NCI-H1694 (cell line): ENCODE results near the gene CES2.
A peak's percentile ranks its signal among the peaks of the same experiment; 100 is the strongest.
"Not testable (repeated sequence)": the region's sequence is repeated elsewhere in the genome, so short reads cannot be mapped to it uniquely, and the experiment has no call there.

Experiments used
- DNase-seq: peaks from one replicate; lab custom pipeline; 2025; lab: John Stamatoyannopoulos, UW

The CES2 gene

DNA sequence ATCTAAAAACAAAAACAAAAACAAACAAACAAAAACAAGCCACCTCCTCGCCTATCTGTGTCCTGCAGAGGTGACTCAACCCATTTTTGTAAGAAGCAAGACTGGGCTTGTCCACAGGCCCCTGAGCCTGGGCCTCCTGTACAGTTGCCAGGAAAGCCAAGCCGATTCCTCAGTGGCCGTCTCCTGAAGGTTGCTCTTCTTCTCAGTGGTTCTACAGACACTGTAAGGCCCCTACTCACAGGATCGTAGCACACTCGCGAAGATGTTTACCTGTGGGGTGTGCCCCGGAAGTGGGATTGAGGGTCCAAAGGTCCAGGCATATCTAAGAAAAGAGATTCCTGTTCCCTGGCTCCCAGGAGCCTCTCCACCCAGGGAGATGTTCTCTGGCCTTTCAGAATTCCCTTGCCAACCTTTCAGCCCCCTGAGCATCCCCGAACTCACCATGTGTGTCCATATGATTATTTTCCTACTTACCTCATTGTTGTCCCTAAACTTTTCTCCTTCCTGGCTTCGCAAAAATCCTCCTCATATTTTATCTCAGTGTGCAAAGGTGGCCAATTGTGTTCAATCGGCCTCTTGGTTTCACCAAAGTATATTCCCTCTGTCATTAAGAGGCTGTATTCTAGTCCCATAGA lies 18.3 kb downstream of the CES2 start:
- DNase-seq, result no peak

DNA sequence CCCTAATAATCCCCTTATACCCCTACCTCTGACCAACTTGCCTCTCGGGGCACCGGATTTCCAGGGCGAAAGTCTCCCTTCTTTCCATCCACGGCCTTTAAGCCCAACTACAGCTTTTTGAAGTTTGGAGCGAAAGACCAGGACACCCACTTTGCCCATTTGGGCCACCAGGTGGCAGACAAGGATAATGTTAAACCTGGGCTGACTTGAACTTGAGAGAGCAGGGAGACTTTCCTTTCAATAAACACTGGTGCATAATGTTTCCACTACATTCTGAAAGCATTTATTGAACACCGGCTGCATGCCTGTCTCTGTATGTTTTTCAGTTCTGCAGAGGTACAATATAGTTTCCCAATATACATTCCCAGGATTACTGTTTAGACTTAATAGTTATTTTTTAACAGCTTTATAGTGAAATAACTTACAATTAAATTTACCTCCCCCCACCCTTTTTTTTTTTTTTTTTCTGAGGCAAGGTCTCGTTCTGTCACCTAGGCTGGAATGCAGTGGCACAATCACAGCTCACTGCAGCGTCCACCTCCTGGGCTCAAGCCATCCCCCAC lies 18.9 kb downstream of the CES2 start:
- peak; percentile 68 for DNase-seq

DNA sequence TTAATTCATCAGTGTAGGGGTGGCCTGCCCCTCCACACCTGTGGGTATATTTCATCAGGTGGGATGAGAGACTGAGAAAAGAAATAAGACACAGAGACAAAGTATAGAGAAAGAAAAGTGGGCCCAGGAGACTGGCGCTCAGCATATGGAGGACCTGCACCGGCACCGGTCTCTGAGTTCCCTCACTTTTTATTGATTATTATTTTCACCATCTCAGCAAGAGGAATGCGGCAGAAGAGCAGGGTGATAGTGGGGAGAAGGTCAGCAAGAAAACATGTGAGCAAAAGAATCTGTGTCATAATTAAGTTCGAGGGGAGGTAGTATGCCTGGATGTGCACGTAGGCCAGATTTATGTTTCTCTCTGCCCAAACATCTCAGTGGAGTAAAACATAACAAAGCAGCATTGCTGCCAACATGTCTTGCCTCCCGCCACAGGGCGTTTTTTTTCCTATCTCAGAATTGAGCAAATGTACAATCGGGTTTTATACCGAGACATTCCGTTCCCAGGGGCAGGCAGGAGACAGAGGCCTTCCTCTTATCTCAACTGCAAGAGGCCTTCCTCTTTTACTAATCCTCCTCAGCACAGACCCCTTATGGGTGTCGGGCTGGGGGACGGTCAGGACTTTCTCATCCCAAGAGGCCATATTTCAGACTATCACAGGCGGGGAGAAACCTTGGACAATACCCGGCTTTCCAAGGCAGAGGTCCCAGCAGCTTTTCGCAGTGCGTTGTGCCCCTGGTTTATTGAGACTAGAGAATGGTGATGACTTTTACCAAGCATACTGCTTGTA lies 20.2 kb downstream of the CES2 start:
- not testable (repeated sequence) for DNase-seq

DNA sequence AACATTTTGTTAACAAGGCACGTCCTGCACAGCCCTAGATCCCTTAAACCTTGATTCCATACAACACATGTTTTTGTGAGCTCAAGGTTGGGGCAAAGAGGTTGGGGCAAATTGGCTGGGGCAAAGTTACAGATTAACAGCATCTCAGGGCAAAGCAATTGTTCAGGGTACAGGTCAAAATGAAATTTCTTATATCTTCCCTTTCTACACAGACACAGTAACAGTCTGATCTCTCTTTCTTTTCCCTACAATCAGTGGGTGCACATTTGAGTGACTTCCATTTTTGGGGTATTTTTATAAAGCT lies 20.8 kb downstream of the CES2 start:
- not testable (repeated sequence) for DNase-seq

DNA sequence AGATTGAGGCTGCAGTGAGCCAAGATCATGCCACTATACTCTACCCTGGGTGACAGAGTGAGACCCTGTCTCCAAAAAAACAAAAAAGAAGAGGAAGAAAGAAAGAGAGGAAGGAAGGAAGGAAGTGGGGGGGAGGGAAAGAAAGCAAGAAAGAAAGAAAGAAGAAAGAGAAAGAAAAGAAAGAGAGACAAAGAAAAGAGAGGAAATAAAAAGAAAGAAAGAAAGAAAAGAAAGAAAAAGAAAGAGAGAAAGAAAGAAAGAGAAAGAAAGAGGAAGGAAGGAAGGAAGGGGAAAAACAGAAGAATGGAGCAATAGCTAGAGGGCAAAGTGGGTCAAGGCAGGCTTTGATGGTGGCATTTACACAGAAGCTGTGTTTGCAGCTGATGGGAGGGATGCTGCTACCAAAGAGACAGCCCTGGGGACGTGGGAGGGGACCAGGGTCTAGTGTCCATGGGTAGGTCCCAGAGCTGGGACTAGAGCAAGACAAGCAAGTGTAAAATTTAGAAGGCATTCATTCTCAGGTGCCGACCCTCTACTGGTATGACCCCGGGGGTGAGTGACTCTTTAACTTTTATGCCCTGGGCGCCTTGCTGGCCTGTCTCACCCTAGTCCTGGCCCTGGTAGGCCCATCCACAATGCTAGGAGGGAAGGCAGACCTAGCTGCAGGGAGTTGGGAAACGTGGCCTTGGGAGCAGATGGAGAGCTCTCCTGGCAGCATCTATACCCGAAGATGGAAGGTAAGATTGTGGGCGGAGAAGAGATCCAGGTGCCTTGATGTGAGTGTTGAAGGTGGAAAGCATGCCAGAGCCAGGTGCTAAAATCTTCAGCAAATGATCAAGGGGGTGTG lies 23.8 kb downstream of the CES2 start:
- no peak for DNase-seq

DNA sequence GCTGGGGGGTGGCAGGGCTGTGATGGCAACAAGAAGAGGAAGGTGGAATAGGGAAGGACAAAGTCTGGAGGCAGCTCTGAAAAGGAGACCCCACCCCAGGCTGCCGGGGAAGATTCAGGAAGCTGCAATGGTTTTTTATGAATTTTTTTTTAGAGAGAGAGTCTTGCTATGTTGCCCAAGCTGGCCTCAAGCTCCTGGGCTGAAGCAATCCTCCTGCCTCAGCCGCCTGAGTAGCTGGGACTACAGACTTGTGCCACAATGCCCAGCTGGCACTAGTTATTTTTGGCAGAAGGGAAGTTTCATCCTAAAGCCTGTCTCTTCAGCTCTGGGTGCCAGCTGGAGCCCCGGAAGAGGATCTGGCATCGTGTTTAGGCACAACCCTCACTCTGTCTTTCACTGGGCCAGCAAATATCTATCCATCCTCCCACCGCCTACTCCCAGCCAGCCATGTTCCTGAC lies 24.4 kb downstream of the CES2 start:
- peak; percentile 73 for DNase-seq

DNA sequence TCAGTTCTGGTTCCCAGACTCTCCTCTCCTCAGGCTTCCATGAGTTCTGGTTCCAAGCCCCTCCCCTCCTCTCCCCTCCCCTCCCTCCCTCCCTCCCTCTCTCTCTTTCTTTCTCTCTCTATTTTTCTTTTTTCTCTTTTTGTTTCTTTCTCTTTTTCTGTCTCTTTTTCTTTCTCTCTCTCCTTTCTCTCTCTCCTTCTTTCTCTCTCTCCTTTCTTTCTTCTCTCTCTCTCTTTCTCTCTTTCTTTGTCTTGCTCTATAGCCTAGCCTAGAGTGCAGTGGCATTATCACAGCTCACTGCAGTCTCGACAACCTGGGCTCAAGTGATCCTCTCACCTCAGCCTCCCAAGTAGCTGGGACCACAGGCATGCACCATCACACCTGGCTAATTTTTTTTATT lies 25.0 kb downstream of the CES2 start:
- no peak for DNase-seq

DNA sequence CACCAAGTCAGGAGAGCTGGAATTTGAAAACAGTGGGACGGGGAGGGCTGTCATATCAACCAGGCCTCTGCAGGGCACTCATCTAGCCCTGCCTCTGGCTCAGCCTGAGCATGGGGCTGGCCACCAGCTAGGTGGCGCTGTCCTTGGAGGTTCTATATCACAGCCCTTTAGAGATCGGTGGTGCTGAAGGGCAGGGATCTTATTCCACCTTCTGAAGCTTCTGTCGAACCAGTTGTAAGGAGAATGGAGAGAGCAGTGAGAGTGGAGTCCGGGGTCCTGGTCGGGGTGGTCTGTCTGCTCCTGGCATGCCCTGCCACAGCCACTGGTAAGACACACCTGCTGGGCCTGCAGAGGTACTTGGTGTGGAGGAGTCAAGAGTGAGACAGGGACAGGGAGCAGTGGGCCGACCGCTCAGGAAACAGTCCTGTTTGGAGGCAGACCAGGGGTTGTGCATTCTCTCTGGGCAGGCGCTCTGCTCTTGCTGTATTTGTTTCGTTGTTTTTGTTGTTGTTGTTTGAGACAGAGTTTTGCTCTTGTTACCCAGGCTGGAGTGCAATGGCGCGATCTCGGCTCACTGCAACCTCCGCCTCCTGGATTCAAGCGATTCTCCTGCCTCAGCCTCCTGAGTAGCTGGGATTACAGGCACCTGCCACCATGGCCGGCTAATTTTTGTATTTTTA lies 25.9 kb downstream of the CES2 start, which contains the start of gene CES3:
CES3 (plus strand) TSS at position 202 of the 680 bp plus-strand sequence; CDS start at position 244, 42 bp downstream.
- peak; percentile 88 for DNase-seq

DNA sequence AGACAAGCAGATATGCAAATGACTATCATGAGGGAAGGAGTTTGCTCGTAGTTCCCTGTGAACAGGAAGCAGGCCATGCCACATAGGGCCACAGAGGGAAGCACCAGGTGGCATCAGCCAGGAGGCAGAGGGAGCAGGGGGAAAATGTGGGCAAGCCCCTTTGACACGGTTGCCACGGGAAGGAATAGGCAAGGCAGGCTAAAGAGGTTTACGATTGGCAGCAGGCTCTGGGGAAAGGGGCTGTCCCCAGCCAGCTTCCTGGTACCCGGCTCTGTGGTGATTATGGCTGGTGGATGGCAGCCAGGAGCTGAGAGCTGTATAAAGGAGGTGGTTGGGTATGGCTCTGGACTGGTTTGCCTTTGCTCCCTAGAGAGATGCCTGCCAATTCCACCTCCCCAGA lies 26.6 kb downstream of the CES2 start:
- DNase-seq, result no peak

DNA sequence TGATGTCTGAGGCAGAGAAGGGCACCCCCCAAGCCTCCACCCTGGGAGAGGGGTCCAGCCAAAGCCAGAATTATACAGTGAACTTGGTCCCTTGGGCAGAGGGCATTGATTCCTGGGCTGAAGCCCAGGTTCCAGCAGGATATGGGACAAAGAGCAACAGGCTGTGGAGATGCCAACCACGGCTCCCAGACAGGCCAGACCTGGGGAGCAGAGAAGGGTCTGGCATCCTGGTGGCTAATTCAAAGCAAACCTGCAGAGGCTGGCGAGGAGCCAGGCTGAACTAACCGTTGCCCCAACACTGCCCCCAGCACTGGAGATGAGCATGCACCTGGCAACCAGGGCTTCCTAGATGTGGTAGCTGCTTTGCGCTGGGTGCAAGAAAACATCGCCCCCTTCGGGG lies 28.7 kb downstream of the CES2 start:
- DNase-seq, result no peak

DNA sequence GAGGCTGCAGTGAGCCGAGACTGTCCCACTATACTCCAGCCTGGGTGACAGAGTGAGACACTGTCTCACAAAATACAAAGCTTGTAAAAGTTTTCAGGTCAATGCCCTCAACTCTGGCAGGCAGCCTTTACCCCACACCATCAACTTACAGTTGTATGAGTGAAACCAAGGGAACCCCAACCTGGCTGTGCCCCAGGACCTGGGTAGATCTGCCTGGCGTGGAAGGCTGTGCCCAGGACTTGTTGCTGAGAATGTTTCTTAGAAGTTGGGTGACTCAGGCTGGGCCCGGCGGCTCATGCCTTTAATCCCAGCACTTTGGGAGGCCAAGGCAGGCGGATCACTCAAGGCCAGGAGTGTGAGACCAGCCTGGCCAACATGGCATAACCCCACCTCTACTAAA lies 33.5 kb downstream of the CES2 start:
- DNase-seq, result no peak

DNA sequence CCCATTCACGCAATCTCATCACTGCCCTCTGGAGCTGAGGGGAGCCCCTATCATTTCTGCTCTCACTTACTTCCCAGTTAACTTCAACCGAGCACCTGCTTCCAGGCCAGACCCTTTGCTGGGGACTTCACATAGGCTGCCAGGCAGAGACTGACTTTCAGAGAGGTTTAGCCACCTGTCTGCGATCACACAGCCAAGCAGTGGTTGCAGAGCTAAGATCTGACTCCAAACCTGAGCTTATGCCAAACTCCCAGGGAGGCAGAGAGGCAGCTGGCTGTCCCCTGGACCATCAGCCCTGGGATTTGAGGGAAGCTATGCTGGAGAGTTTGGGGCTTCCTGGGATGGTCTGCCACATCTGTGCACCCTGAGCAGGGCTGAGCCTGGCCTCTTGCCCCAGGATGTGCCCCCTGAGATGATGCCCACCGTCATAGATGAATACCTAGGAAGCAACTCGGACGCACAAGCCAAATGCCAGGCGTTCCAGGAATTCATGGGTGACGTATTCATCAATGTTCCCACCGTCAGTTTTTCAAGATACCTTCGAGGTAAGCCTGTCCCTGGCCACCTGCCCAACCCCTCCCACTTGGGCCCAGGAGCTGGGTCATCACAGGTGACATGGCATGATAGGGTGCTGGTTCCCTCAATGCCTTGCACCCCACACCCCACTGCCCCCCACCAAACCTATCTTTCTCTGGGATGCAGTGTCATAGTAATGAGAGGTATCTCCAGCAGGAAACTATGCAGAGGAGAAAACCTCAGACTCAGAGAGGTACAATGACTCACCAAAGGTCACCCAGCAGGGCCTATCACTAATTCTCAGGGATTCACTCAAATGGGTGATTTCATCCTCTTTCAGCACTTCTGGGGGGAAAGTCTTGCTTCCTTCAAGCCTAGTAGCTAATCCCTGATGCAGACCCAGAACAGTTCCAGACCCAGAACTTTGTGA lies 35.7 kb downstream of the CES2 start:
- no peak for DNase-seq

DNA sequence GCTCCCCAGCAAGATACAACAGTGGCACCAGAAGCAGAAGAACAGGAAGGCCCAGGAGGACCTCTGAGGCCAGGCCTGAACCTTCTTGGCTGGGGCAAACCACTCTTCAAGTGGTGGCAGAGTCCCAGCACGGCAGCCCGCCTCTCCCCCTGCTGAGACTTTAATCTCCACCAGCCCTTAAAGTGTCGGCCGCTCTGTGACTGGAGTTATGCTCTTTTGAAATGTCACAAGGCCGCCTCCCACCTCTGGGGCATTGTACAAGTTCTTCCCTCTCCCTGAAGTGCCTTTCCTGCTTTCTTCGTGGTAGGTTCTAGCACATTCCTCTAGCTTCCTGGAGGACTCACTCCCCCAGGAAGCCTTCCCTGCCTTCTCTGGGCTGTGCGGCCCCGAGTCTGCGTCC lies 37.7 kb downstream of the CES2 start:
- DNase-seq, result no peak

DNA sequence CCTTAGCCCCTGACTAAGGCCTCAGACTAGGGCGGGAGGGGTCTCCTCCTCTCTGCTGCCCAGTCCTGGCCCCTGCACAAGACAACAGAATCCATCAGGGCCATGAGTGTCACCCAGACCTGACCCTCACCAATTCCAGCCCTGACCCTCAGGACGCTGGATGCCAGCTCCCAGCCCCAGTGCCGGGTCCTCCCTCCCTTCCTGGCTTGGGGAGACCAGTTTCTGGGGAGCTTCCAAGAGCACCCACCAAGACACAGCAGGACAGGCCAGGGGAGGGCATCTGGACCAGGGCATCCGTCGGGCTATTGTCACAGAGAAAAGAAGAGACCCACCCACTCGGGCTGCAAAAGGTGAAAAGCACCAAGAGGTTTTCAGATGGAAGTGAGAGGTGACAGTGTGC lies 38.4 kb downstream of the CES2 start:
- no peak for DNase-seq

DNA sequence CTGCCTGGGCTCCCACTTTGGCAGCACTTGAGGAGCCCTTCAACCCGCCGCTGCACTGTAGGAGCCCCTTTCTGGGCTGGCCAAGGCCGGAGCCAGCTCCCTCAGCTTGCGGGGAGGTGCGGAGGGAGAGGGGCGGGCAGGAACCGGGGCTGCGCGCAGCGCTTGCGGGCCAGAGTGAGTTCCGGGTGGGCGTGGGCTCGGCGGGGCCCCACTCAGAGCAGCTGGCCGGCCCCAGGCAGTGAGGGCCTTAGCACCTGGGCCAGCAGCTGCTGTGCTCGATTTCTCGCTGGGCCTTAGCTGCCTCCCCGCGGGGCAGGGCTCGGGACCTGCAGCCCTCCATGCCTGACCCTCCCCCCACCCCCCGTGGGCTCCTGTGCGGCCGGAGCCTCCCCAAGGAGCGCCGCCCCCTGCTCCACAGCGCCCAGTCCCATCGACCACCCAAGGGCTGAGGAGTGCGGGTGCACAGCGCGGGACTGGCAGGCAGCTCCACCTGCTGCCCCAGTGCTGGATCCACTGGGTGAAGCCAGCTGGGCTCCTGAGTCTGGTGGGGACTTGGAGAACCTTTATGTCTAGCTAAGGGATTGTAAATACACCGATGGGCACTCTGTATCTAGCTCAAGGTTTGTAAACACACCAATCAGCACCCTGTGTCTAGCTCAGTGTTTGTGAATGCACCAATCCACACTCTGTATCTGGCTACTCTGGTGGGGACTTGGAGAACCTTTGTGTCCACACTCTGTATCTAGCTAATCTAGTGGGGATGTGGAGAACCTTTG lies 39.0 kb downstream of the CES2 start:
- DNase-seq, result not testable (repeated sequence)

DNA sequence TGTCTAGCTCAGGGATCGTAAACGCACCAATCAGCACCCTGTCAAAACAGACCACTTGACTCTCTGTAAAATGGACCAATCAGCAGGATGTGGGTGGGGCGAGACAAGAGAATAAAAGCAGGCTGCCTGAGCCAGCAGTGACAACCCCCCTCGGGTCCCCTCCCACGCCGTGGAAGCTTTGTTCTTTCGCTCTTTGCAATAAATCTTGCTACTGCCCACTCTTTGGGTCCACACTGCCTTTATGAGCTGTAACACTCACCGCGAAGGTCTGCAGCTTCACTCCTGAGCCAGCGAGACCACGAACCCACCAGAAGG lies 39.6 kb downstream of the CES2 start:
- DNase-seq, result not testable (repeated sequence)

DNA sequence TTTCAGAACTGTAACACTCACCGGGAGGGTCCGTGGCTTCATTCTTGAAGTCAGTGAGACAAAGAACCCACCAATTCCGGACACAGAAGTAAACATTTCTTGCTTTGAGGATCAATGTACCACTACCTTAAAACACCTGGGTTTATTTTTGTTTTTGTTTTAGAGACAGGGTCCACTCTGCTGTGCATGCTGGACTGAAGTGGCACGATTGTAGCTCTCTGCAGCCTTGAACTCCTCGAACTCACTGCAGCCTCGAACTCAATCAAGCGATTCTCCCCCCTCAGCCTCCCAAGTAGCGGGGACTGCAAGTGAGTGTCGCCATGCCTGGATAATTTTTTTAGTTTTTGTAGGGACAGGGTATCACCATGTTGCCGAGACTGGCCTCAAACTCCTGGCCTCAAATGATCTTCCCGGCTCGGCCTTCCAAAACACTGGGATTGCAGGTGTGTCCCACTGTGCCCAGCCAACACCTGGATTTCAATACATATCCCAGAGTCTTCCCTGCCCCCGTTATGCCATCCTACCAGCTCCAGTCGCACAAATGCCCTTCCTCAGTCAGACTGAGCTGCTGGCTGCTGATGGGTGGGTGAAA lies 40.1 kb downstream of the CES2 start:
- no peak for DNase-seq

DNA sequence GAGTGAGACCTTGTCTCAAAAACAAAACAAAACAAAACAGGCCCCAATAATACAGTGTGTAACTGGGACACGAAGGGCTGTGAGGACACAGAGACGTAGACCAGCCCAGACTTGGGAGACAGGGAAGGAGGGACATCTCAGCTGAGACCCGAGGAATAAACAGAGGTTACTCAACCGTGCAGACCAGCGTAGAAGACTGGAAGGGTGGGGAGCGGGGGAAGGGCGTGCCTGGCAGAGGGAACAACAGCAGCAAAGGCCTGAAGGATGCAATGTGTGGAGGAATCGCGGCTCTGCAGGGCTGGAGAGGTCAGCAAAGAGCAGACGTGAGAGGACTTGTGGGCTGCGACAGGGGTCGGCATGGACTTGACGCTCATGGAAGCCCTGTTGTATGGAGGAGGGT lies 41.4 kb downstream of the CES2 start:
- no peak for DNase-seq

DNA sequence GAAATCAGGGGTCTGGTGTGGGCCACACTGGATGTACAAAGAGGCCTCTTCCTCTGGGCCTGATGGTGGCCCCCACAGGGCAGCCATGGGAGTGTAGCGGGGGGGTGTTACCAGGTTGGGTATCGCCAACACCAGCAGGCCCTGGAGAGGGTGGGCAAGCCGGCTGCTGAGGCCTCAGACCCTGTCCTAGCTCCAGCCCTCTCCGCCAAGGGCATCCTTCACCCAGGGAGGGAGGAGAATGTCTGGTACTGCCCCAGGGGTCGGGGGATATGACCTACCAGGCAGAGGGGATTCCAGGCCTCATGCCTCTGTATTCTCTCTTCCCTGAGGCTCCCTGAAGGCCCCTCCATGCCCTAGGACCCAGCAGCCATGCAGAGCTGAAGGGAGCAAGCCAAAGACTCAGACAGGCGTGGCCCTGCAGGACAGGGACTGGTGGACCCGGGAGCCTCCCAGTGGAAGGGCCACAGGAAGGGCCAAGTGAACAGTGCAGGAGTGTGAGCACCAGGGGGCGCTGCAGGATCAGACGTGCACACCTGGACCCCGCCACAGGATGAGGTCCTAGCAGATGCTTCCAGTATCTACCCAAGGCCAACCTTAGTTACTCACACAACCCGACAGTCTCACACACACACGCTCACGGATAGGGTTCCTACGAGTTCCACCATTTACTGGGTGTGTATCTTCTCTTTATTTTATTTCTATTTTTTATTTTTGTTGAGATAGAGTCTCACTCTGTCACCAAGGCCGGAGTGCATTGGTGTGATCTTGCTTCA lies 42.2 kb downstream of the CES2 start:
- DNase-seq, result peak; percentile 61
